Activated naive CD8-positive, alpha-beta T cell (primary cell): ENCODE data around the gene ITK.
"Not testable (repeated sequence)": the region's sequence is repeated elsewhere in the genome, so short reads cannot be mapped to it uniquely, and the experiment has no call there.

ENCODE experiments used
- H3K27ac Mint-ChIP-seq: one replicate; pipeline ENCODE4 v1.8.0; 2021; ENCODE audit warnings: mixed read lengths
- H3K27me3 Mint-ChIP-seq: one replicate; pipeline ENCODE4 v1.8.0; 2021; ENCODE audit warnings: mixed read lengths
- H3K36me3 Mint-ChIP-seq: one replicate; pipeline ENCODE4 v1.8.0; 2021; ENCODE audit warnings: mixed read lengths
- H3K4me1 Mint-ChIP-seq: one replicate; pipeline ENCODE4 v1.8.0; 2021; ENCODE audit warnings: low read depth, mixed read lengths
- H3K4me3 Mint-ChIP-seq: one replicate; pipeline ENCODE4 v1.8.0; 2021; ENCODE audit warnings: mild to moderate bottlenecking, mixed read lengths
- H3K9me3 Mint-ChIP-seq: one replicate; pipeline ENCODE4 v1.8.0; 2021; ENCODE audit warnings: low read depth, mixed read lengths

ITK gene

DNA sequence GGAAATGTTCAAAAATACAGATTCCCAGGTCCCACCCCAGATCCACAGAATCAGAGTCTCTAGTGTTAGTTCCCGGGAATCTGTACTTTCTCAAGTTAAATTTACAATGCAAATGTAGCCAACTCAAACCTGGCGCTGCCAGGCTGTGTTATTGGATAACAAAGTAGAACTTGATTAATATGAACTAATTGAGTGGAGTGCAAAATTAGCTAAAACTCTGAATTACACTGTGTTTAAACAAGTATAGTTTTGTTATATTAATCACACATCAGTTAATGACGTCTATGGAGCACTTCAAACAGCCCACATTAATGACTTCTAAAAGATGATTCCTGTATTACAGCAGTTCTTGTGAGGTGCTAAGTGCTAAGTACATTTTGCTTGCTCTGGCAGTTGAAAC lies 52.9 kb downstream of the ITK start:
- Mint-ChIP-seq H3K4me3 (peak overlapping the region; percentile 66), H3K27me3 (no peaks in the 10 kb centered on the region), H3K4me1 (peaks cover 81% of the 10 kb centered on the region), H3K9me3 (no peaks in the 10 kb centered on the region), H3K36me3 (peaks cover 39% of the 10 kb centered on the region), H3K27ac (peak overlapping the region; percentile 96)

DNA sequence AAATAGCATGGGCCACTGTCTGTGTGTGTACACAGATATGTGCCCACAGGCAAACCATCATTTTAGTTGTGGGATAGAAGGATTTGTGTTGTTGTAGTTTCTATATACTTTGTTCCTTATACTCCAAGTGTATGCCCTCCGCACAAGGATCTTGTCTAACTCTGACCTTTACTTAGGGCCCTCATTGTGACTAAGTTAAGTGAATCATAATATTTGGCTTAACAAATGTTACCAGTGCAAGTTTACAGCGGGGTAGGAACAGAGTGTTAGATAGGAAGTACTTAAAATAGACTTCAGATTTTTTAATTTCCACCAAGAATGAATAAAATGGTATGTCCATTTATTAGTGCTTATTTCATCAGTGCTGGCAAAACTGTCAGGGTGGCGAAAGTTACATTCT lies 55.8 kb downstream of the ITK start:
- Mint-ChIP-seq H3K27me3 (no peaks in the 10 kb centered on the region), H3K9me3 (no peaks in the 10 kb centered on the region), H3K36me3 (peaks cover 45% of the 10 kb centered on the region), H3K4me3 (no peak overlapping the region), H3K4me1 (peaks cover 80% of the 10 kb centered on the region), H3K27ac (peak overlapping the region; percentile 83)

DNA sequence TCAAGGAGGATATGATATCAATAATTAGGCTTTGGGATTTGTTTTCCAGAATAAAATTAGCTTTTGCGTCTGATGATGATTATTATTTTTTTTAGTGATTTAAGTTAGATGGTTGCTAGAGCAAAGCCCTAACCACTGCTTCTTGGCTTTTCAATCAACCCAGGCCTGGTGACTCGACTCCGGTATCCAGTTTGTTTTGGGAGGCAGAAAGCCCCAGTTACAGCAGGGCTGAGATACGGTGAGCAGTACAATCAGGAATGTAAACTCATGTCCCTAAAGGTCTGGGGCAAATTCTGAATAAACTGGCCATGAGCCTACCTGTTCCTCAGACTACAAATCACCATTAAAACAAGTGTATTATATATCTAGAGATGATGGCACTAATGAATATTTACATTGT lies 60.8 kb downstream of the ITK start:
- Mint-ChIP-seq H3K9me3 (no peaks in the 10 kb centered on the region), H3K27me3 (no peaks in the 10 kb centered on the region), H3K27ac (peak overlapping the region; percentile 92), H3K36me3 (peaks cover 49% of the 10 kb centered on the region), H3K4me3 (no peak overlapping the region), H3K4me1 (peaks cover 74% of the 10 kb centered on the region)

DNA sequence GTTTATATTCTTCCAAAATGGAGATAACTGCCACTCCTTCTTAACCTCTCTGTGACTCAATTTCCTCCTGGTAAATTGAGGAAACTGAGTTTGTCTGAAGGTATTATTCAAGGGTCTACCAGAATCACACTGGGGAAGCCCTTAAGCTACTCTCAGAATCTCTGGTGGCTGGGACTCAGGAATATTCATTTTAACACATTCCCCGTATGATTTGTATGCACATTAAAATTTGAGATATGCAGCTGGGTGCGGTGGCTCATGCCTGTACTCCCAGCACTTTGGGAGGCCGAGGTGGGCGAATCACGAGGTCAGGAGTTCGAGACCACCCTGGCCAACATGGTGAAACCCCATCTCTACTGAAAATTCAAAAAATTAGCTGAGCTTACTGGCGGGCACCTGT lies 64.1 kb downstream of the ITK start:
- not testable (repeated sequence) for H3K4me3 Mint-ChIP-seq, H3K9me3 Mint-ChIP-seq, H3K27me3 Mint-ChIP-seq
- Mint-ChIP-seq H3K4me1 (peaks cover 81% of the 10 kb centered on the region), H3K27ac (peak overlapping the region; percentile 92), H3K36me3 (peaks cover 64% of the 10 kb centered on the region)

DNA sequence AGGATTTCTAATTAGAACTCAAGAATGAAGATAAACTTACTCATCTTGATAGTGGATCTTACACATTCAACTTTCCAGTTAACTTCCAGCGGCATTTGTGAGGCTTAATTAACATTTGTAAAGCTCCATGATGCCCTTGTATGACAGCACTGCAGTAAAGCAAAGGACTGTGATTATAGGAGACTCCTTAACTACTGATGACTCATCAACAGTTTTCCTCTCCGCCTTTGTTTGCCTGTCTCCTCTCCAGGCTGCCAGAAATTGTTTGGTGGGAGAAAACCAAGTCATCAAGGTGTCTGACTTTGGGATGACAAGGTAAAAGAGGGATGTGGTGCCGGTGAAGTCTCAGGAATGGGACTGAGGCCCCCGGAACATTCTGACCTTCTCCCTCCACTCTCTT lies 64.8 kb downstream of the ITK start:
- peaks cover 64% of the 10 kb centered on the region for H3K36me3 Mint-ChIP-seq
- H3K4me3 Mint-ChIP-seq: peak overlapping the region; percentile 35
- no peaks in the 10 kb centered on the region for H3K9me3 Mint-ChIP-seq
- no peaks in the 10 kb centered on the region for H3K27me3 Mint-ChIP-seq
- peak overlapping the region; percentile 92 for H3K27ac Mint-ChIP-seq
- H3K4me1 Mint-ChIP-seq: peaks cover 80% of the 10 kb centered on the region

DNA sequence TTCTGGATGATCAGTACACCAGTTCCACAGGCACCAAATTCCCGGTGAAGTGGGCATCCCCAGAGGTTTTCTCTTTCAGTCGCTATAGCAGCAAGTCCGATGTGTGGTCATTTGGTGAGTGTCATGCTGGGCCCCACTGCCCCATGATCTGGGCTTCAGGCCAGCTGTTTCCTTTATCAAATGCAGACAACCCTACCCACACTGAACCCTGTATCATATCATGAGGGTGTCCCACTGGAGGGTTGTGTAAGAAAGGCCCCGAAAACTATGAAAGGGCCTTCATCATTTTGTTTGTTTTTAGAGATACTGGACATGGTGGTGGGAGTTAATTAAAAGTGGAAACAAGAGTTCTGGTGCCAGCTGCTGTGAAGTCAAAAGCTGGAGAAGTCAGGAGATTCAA lies 65.2 kb downstream of the ITK start:
- H3K27me3 Mint-ChIP-seq: no peaks in the 10 kb centered on the region
- peak overlapping the region; percentile 92 for H3K27ac Mint-ChIP-seq
- H3K9me3 Mint-ChIP-seq: no peaks in the 10 kb centered on the region
- peaks cover 84% of the 10 kb centered on the region for H3K4me1 Mint-ChIP-seq
- peak overlapping the region; percentile 35 for H3K4me3 Mint-ChIP-seq
- H3K36me3 Mint-ChIP-seq: peaks cover 62% of the 10 kb centered on the region

DNA sequence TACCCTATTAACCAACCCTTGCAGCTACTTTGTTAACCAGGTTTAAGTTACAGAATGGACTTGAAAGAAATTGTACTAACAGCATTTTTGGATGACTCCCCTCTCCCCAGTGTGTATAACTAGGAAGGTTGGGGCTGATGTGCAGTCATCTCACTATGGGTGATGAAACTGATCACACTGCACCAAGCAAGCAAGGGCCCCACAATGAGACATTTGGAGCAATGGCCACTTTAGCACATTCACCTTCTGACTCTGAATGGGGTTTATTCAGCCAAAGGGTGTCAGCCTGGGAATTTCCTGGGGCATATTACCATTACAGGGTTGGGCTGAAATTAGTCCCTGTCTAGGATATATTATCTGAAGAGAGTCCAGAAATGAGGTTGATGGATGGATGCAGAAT lies 66.6 kb downstream of the ITK start:
- no peaks in the 10 kb centered on the region for H3K9me3 Mint-ChIP-seq
- peaks cover 62% of the 10 kb centered on the region for H3K36me3 Mint-ChIP-seq
- H3K4me3 Mint-ChIP-seq: peak overlapping the region; percentile 57
- H3K4me1 Mint-ChIP-seq: peaks cover 89% of the 10 kb centered on the region
- peak overlapping the region; percentile 92 for H3K27ac Mint-ChIP-seq
- H3K27me3 Mint-ChIP-seq: no peaks in the 10 kb centered on the region

DNA sequence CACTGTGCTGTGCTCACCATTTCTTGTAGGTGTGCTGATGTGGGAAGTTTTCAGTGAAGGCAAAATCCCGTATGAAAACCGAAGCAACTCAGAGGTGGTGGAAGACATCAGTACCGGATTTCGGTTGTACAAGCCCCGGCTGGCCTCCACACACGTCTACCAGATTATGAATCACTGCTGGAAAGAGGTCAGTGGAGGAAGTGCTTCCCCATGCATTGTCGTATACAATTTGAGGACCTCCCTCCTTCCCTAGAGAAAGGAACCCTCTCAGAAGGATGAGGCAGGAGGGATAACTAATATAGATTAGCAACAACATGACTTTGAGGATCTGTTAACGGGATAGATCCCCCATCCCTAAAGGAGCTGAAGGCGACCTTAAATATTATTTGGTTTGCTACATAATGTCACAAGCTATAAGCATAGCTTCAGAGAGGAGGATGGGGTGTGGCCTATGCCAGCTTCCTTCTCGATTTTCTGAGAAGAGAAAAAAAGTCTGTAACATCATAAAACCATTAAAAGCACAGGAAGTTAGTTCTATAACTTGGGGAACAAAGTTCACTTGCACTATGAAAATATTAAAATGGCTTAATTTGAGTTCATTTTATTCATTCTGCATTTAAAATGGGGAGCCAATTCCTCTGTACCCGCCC lies 68.3 kb downstream of the ITK start:
- Mint-ChIP-seq H3K9me3 (no peaks in the 10 kb centered on the region), H3K27me3 (no peaks in the 10 kb centered on the region), H3K4me3 (peak overlapping the region; percentile 65), H3K27ac (peak overlapping the region; percentile 92), H3K36me3 (peaks cover 62% of the 10 kb centered on the region), H3K4me1 (peaks cover 94% of the 10 kb centered on the region)

DNA sequence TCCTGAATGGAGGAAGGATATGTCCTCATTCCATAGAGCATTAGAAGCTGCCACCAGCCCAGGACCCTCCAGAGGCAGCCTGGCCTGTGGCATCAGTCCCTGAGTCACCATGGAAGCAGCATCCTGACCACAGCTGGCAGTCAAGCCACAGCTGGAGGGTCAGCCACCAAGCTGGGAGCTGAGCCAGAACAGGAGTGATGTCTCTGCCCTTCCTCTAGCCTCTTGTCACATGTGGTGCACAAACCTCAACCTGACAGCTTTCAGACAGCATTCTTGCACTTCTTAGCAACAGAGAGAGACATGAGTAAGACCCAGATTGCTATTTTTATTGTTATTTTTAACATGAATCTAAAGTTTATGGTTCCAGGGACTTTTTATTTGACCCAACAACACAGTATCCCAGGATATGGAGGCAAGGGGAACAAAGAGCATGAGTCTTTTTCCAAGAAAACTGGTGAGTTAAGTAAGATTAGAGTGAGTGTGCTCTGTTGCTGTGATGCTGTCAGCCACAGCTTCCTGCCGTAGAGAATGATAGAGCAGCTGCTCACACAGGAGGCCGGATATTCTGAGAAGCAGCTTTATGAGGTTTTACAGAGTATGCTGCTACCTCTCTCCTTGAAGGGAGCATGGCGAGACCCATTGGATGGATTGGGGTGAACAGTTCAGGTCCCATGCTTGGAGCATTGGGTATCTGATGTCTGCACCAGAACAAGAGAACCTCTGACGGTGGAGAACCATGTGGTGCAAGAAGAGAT lies 72.2 kb downstream of the ITK start:
- peak overlapping the region; percentile 64 for H3K4me3 Mint-ChIP-seq
- peaks cover 56% of the 10 kb centered on the region for H3K36me3 Mint-ChIP-seq
- peaks cover 98% of the 10 kb centered on the region for H3K4me1 Mint-ChIP-seq
- peak overlapping the region; percentile 92 for H3K27ac Mint-ChIP-seq
- H3K9me3 Mint-ChIP-seq: no peaks in the 10 kb centered on the region
- H3K27me3 Mint-ChIP-seq: no peaks in the 10 kb centered on the region

DNA sequence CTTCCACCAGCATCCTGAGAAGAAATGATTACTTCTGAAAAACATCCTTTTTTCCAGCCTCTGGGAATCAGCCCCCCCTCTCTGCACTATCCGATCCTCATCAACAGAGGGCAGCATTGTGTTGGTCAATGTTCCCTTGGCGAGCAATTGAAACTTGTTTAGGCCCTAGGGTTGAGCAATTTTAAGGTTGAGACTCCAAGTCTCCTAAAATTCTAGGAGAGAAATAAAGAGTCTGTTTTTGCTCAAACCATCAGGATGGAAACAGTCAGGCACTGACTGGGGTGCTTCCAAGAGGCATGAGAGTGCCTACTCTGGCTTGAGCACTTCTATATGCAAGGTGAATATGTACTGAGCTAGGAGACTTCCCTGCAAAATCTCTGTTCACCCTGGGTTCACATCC lies 72.9 kb downstream of the ITK start:
- Mint-ChIP-seq H3K4me3 (peak overlapping the region; percentile 64), H3K27ac (peak overlapping the region; percentile 92), H3K36me3 (peaks cover 51% of the 10 kb centered on the region), H3K9me3 (no peaks in the 10 kb centered on the region), H3K4me1 (peaks cover 94% of the 10 kb centered on the region), H3K27me3 (no peaks in the 10 kb centered on the region)

DNA sequence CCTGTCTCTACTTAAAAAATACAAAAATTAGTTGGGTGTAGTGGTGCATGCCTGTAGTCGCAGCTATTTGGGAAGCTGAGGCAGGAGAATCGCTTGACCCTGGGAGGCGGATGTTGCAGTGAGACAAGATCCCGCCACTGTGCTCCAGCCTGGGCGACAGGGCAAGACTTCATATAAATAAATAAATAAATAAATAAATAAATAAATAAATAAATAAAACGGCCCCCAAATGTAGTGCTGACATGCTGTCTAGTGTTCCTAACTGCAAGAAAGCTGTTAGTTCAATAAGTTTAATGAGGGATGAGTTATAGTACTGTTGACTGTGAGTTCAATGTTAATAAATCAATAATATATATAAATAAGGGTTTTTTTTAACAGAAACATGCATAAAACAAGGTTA lies 77.8 kb downstream of the ITK start:
- H3K9me3 Mint-ChIP-seq: no peaks in the 10 kb centered on the region
- H3K27ac Mint-ChIP-seq: peak overlapping the region; percentile 92
- H3K36me3 Mint-ChIP-seq: peaks cover 31% of the 10 kb centered on the region
- no peak overlapping the region for H3K4me3 Mint-ChIP-seq
- peaks cover 85% of the 10 kb centered on the region for H3K4me1 Mint-ChIP-seq
- no peaks in the 10 kb centered on the region for H3K27me3 Mint-ChIP-seq

DNA sequence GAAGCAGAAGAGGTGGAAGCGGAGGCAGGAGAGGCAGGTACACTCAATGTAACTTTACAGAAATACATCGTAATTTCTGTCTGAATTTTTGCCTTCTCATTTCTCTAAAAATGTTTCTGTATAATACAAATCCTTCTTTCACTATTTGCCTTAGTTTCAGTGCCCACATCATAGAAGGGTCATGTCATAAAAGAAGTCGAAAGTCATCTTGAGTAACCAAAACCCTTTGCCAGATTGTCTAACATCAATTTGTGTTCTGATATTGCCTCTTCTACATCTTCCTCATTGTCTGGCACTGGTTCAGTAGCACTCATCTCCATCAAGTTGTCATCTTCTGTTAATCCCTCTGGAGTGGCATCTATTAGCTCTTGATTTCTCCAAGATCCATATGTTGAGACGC lies 79.1 kb downstream of the ITK start:
- Mint-ChIP-seq H3K4me1 (peaks cover 85% of the 10 kb centered on the region), H3K9me3 (no peaks in the 10 kb centered on the region), H3K27ac (peak overlapping the region; percentile 37), H3K27me3 (no peaks in the 10 kb centered on the region), H3K4me3 (no peak overlapping the region), H3K36me3 (peaks cover 19% of the 10 kb centered on the region)

DNA sequence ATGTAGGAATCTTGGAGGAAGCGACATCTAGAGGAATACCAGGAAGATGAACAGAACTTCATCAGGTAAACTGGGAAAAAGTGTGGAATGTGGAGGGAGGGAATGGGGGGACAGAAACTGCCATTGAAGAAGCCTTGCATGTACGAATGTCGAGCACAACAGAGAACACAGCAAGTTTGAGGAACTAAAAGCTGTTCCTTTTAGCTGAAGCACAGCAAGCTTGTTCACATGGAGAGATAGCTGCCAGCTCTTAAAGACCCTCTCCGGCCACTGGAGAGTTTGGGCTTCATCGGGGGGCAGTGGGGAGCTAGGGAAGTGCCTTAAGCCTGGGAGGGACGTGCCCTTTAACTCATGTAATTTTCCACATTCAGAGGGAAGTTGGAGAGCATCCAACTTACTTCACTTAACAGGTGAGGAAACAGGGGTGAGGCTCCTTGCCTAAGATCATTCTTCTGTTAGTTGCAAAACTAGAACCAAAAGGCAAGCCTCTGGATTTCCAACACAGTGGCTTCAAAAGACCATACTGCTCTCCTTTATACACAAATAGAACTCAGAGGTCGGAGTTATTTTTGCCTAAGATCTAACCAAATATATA lies 83.0 kb downstream of the ITK start:
- Mint-ChIP-seq H3K36me3 (peaks cover 2% of the 10 kb centered on the region), H3K9me3 (no peaks in the 10 kb centered on the region), H3K4me3 (peak overlapping the region; percentile 52), H3K27me3 (no peaks in the 10 kb centered on the region), H3K4me1 (peaks cover 77% of the 10 kb centered on the region), H3K27ac (peak overlapping the region; percentile 64)

DNA sequence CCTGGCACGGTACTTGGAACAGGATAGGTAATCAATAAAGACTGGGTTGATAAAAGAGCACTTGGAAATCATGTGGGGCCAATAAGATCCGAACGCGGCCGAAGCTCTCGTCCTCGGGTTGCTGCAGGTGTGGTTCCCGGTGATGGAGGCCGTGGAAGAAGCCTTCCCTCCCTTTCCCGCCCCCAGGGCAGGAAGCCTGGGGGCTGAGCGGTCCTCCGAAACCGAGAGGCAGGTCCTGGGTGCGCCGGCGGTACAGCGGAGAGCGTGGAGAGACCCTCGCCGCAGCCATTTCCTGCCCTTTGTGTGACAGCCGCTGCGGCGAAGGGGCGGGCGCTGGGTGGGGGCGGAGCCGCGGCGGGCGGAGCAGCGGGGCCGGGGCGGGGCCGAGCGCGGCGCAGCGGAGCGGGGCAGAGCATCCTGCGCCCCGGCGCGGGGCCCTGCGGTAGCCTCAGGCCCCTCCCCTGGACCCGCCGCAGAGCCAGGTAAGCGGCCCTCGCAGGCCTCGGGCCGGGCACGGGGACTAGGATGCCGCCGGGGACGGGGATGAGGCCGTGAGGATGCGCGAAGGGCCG lies 85.2 kb downstream of the ITK start, which contains the start of gene CYFIP2:
Gene CYFIP2, plus strand, starts transcription at position 410 of the 572 bp plus-strand sequence. CDS start 19,239 bp downstream, outside the sequence.
- H3K4me3 Mint-ChIP-seq: peak within 1 kb of the TSS; percentile 93
- H3K4me1 Mint-ChIP-seq: peaks cover 78% of the 10 kb centered on the region
- H3K27me3 Mint-ChIP-seq: no peaks in the 10 kb centered on the region
- H3K36me3 Mint-ChIP-seq: peaks cover 12% of the 10 kb centered on the region
- H3K9me3 Mint-ChIP-seq: no peaks in the 10 kb centered on the region
- peak within 1 kb of the TSS; percentile 98 for H3K27ac Mint-ChIP-seq
